GM21423 (cell line): ENCODE results near the gene CBLN2.
A peak's percentile ranks its signal among the peaks of the same experiment; 100 is the strongest.

Source experiments
- ATAC-seq: cut with Tn5 transposase; IDR thresholded peaks from one replicate; pipeline ENCODE4 v1.9.1; 2021; ENCODE audit warnings: mild to moderate bottlenecking, moderate library complexity; ENCODE audit not compliant: unreplicated experiment

Gene CBLN2

GRCh38 chr18:72544092-72544886, at the start of gene CBLN2:
Gene CBLN2, minus strand, starts transcription at chr18:72544342. Its CDS starts 2,182 bp downstream, at chr18:72542160.
- ATAC-seq, result peak; percentile 85

GRCh38 chr18:72588360-72588759, 44.2 kb upstream of the CBLN2 start:
- ATAC-seq, result no peak

- no peak for ATAC-seq
These were observed 40.6 kb upstream of the CBLN2 start for GRCh38 chr18:72584787-72585186.

GRCh38 chr18:72581976-72582375, 37.8 kb upstream of the CBLN2 start:
- no peak for ATAC-seq

GRCh38 chr18:72572896-72573295, 28.8 kb upstream of the CBLN2 start:
- ATAC-seq, result no peak

GRCh38 chr18:72566290-72566689, 22.1 kb upstream of the CBLN2 start:
- ATAC-seq, result no peak

- no peak for ATAC-seq
These were observed 11.8 kb upstream of the CBLN2 start for GRCh38 chr18:72555968-72556367.

GRCh38 chr18:72555101-72555500, 11.0 kb upstream of the CBLN2 start:
- no peak for ATAC-seq

- ATAC-seq, result no peak
These were observed 636 bp downstream of the CBLN2 start for GRCh38 chr18:72543357-72544055.

- ATAC-seq, result no peak
These were observed 1.2 kb downstream of the CBLN2 start for GRCh38 chr18:72542984-72543356.

GRCh38 chr18:72542342-72542741, 1.8 kb downstream of the CBLN2 start:
- ATAC-seq, result no peak

- no peak for ATAC-seq
These were observed 2.2 kb downstream of the CBLN2 start for GRCh38 chr18:72541871-72542332.

- ATAC-seq, result no peak
These were observed 4.2 kb downstream of the CBLN2 start for GRCh38 chr18:72539901-72540300.

- no peak for ATAC-seq
These were observed 13.5 kb downstream of the CBLN2 start for GRCh38 chr18:72530622-72531021.

GRCh38 chr18:72504866-72505265, 39.3 kb downstream of the CBLN2 start:
- no peak for ATAC-seq

GRCh38 chr18:72502671-72503431, 41.3 kb downstream of the CBLN2 start:
- no peak for ATAC-seq

- no peak for ATAC-seq
These were observed 51.6 kb downstream of the CBLN2 start for GRCh38 chr18:72492497-72492896.
